ENCODE results near the gene MSTO1. TPM values are rescaled to one million over a fixed set of nuclear protein-coding genes. Genes with fewer than 3 reads are reported as not detected.
"Not testable (repeated sequence)": the region's sequence is repeated elsewhere in the genome, so short reads cannot be mapped to it uniquely, and the experiment has no call there.

MSTO1 gene
- total RNA-seq, 2 donors from 2014 or later, result 13.7 to 17.7 TPM

GRCh38 chr1:155570593-155570990 is 39.4 kb upstream of the MSTO1 start:
- Histone ChIP-seq H3K27ac (no peak overlapping the region), H3K36me3 (no peaks in the 10 kb centered on the region), H3K9me3 (no peaks in the 10 kb centered on the region), H3K4me1 (replicated peaks) (no peaks in the 10 kb centered on the region), H3K27me3 (replicated peaks; ENCODE audit: insufficient read depth) (no peaks in the 10 kb centered on the region), H3K4me3 (no peak overlapping the region)
- intact Hi-C loops (cut with DNase I), result no loop called here
- TF ChIP-seq, protein P1, sequence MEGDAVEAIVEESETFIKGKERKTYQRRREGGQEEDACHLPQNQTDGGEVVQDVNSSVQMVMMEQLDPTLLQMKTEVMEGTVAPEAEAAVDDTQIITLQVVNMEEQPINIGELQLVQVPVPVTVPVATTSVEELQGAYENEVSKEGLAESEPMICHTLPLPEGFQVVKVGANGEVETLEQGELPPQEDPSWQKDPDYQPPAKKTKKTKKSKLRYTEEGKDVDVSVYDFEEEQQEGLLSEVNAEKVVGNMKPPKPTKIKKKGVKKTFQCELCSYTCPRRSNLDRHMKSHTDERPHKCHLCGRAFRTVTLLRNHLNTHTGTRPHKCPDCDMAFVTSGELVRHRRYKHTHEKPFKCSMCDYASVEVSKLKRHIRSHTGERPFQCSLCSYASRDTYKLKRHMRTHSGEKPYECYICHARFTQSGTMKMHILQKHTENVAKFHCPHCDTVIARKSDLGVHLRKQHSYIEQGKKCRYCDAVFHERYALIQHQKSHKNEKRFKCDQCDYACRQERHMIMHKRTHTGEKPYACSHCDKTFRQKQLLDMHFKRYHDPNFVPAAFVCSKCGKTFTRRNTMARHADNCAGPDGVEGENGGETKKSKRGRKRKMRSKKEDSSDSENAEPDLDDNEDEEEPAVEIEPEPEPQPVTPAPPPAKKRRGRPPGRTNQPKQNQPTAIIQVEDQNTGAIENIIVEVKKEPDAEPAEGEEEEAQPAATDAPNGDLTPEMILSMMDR (IDR thresholded peaks at IDR 0.05), result no peak
- no peak for TF ChIP-seq POLR2AphosphoS5 (IDR thresholded peaks at IDR 0.05)
- WGBS, result 83% methylated on average over 4 of the region's 4 CpGs
- no peak for DNase-seq (ENCODE audit: low spot score)

GRCh38 chr1:155574077-155574476 is 35.9 kb upstream of the MSTO1 start:
- TF ChIP-seq POLR2AphosphoS5 (IDR thresholded peaks at IDR 0.05) (no peak), POLR2A (IDR thresholded peaks at IDR 0.05) (no peak)
- TF ChIP-seq, protein P1 (IDR thresholded peaks at IDR 0.05), result no peak
- Histone ChIP-seq H3K4me1 (replicated peaks) (no peaks in the 10 kb centered on the region), H3K9me3 (no peaks in the 10 kb centered on the region), H3K36me3 (no peaks in the 10 kb centered on the region), H3K27ac (no peak overlapping the region), H3K4me3 (no peak overlapping the region), H3K27me3 (replicated peaks; ENCODE audit: insufficient read depth) (no peaks in the 10 kb centered on the region)
- 92% methylated on average over 3 of the region's 3 CpGs for WGBS
- no peak for DNase-seq (ENCODE audit: low spot score)
- intact Hi-C loops (cut with DNase I), result no loop called here

DNA sequence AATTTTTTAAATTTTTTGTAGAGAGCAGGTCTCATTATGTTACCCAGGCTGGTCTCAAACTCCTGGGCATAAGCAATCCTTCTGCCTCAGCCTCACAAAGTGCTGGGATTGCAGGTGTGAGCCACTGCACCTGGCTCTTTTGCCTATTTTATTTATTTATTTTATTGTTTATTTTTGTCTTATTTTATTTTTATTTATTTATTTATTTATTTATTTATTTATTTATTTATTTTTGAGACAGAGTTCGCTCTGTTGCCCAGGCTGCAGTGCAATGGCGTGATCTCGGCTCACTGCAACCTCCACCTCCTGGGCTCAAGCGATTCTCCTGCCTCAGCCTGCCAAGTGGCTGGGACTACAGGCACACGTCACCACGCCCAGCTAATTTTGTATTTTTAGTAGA is 34.4 kb upstream of the MSTO1 start:
- H3K9me3 ChIP-seq; H3K4me3 ChIP-seq; H3K4me1 ChIP-seq (replicated peaks); H3K36me3 ChIP-seq; DNase-seq (ENCODE audit: low spot score); intact Hi-C loops (cut with DNase I); H3K27ac ChIP-seq; H3K27me3 ChIP-seq (replicated peaks; ENCODE audit: insufficient read depth): not testable (repeated sequence)
- WGBS, result 98% methylated on average over 6 of the region's 6 CpGs

- H3K4me3 ChIP-seq; H3K4me1 ChIP-seq (replicated peaks); DNase-seq (ENCODE audit: low spot score); H3K9me3 ChIP-seq; H3K36me3 ChIP-seq; H3K27me3 ChIP-seq (replicated peaks; ENCODE audit: insufficient read depth); H3K27ac ChIP-seq; intact Hi-C loops (cut with DNase I): not testable (repeated sequence)
- WGBS, result 90% methylated on average over 6 of the region's 6 CpGs
These were observed 26.2 kb upstream of the MSTO1 start for GRCh38 chr1:155583846-155584245.

DNA sequence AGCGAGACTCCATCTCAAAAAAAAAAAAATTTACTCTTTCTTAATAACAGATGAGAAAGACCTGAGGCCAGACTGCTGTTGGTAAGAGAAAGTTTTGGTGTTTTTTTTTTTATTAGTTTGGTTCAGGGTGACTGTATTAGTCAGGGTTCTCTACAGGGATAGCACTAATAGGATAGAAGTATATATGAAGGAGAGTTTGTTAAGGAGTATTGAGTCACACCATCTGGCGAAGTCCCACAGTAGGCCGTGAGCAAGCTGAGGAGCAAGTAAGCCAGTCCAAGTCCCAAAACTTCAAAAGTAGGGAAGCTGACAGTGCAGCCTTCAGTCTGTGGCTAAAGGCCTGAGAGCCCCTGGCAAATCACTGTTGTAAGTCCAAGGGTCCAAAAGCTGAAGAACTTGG is 20.7 kb upstream of the MSTO1 start:
- H3K27ac ChIP-seq; H3K4me3 ChIP-seq; intact Hi-C loops (cut with DNase I); H3K4me1 ChIP-seq (replicated peaks); H3K9me3 ChIP-seq; DNase-seq (ENCODE audit: low spot score); H3K27me3 ChIP-seq (replicated peaks; ENCODE audit: insufficient read depth); H3K36me3 ChIP-seq: not testable (repeated sequence)
- 89% methylated on average over 3 of the region's 3 CpGs for WGBS

DNA sequence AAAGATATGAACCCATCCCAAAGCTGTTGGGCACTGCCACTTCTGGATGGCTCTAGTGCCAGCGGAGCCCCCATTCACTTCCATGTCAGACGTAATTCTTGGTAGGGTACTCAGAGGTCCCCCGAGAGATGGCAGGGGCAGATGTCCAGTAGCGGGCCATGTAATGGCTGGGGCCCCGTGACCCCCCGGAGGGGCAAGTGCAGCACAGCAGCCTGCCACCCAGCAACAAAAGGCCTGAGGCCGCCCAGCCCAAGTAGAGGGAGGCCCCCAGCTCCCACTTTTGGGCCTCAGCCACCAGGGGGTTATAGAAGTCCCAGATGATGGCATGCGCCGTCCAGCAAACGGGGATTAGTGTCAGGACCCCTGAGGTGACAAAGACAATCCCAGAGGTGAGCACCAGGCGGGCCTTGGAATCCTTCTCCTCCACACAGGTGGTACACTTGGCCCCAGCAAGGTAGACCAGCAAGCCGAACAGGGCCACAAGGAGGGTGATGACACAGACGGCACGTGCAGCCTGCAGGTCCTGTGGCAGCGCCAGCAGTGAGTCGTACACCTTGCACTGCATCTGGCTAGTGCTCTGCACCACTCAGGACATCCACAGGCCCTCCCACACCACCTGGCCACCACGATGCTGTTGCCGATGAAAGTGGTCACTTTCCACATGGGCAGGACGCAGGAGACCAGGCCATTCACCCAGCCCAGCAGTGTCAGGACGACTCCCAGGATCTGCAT is 19.3 kb upstream of the MSTO1 start:
- H3K4me1 ChIP-seq (replicated peaks); H3K36me3 ChIP-seq; H3K4me3 ChIP-seq; H3K9me3 ChIP-seq; H3K27ac ChIP-seq; DNase-seq (ENCODE audit: low spot score); H3K27me3 ChIP-seq (replicated peaks; ENCODE audit: insufficient read depth): not testable (repeated sequence)
- intact Hi-C loops (cut with DNase I), result loop anchor here (5.0 kb wide), 2 partner anchors 268 to 313 kb away; partner anchors contain the start of genes HCN3 and RUSC1
- WGBS, result 90% methylated on average over 20 of the region's 20 CpGs

DNA sequence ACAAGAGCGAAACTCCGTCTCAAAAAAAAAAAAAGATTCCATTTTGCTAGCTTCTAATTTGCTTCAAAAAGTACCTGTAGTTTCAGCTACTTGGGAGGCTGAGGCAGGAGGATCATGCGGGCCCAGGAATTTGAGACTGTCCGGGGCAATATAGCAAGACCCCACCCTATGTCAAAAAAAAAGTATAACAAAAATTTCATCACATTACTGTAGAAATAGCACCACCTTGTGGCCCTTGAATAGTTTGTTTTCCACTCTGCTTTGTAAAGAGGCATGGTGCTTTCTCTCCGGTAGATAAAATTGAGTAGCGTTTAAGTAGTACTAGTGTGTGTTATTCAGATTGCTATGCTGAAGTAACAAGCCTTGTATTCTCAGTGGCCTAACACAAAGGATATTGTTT is 18.2 kb upstream of the MSTO1 start:
- no peaks in the 10 kb centered on the region for H3K9me3 ChIP-seq
- H3K4me1 ChIP-seq (replicated peaks), result no peaks in the 10 kb centered on the region
- peak; percentile 38 for DNase-seq (ENCODE audit: low spot score)
- H3K27ac ChIP-seq, result no peak overlapping the region
- no peak for TF ChIP-seq POLR2A (IDR thresholded peaks at IDR 0.05)
- TF ChIP-seq, protein P1 (IDR thresholded peaks at IDR 0.05), result peak; percentile 25 to 68 (median 58)
- no peak for TF ChIP-seq POLR2AphosphoS5 (IDR thresholded peaks at IDR 0.05)
- H3K36me3 ChIP-seq, result no peaks in the 10 kb centered on the region
- WGBS, result 40% methylated on average over 6 of the region's 6 CpGs
- intact Hi-C loops (cut with DNase I), result loop anchor here (5.0 kb wide), 2 partner anchors 269 to 314 kb away; partner anchors contain the start of genes HCN3 and RUSC1
- H3K4me3 ChIP-seq, result no peak overlapping the region
- H3K27me3 ChIP-seq (replicated peaks; ENCODE audit: insufficient read depth), result no peaks in the 10 kb centered on the region

DNA sequence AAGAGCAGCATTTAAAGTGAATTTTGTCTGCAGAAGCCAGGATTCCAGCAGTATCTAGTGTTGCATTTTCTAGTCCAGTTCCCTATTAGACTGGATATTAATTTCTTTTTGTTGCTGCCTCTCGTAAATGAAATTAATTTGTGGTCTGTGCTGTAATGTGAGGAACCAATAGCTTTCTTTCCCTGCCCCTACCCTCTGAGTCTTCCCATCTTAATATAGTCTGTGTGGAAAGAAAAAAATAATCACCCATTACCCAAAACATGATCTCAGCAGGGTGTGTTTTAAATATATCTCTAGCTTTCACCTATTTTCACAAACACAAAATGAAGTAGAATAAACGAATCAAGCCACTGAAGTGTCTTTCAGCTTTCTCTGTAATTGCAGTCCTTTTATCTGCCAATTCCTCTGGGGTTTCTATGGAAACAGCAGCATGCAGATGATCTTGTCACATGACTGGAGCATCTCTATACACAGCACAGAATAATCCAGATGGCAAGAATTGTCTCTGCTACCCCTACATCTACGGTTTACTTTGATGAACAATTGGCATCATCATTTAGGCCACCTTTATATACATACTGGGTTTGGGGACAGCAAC is 14.0 kb upstream of the MSTO1 start:
- H3K36me3 ChIP-seq; intact Hi-C loops (cut with DNase I); H3K4me3 ChIP-seq; DNase-seq (ENCODE audit: low spot score); H3K4me1 ChIP-seq (replicated peaks); H3K27ac ChIP-seq; H3K9me3 ChIP-seq; H3K27me3 ChIP-seq (replicated peaks; ENCODE audit: insufficient read depth): not testable (repeated sequence)
- 61% methylated on average over 3 of the region's 3 CpGs for WGBS

All from prostate gland (tissue), 2 donors.